Measurements from ENCODE around the gene ACSM4.
"Not testable (repeated sequence)": the region's sequence is repeated elsewhere in the genome, so short reads cannot be mapped to it uniquely, and the experiment has no call there.

The ACSM4 gene, protein sequence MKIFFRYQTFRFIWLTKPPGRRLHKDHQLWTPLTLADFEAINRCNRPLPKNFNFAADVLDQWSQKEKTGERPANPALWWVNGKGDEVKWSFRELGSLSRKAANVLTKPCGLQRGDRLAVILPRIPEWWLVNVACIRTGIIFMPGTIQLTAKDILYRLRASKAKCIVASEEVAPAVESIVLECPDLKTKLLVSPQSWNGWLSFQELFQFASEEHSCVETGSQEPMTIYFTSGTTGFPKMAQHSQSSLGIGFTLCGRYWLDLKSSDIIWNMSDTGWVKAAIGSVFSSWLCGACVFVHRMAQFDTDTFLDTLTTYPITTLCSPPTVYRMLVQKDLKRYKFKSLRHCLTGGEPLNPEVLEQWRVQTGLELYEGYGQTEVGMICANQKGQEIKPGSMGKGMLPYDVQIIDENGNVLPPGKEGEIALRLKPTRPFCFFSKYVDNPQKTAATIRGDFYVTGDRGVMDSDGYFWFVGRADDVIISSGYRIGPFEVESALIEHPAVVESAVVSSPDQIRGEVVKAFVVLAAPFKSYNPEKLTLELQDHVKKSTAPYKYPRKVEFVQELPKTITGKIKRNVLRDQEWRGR

GRCh38 chr12:7303772-7304171 lies at the start of gene ACSM4:
Gene ACSM4, plus strand, starts transcription at chr12:7304072. Its CDS starts 260 bp downstream, at chr12:7304332.
- DNase-seq = no peak

DNA sequence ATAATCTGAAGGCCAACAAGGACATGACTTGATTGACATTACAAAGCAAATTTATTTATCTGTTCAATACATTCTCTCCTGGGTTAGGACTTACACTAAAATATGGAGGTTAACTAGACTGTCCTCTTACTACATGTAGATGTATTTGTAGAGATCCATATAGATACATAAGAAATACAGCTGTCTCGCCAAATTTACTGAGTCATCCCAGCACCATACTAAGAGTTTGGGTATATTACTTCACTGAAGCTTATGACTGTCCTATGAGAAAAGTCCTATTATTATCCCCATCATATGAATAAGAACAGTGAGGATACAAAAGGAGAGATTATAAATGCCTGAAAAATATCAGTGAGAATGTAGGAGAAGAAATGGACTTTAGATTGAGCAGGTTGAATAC lies 44.8 kb upstream of the ACSM4 start:
- DNase-seq = no peak

GRCh38 chr12:7264538-7264937 lies 39.3 kb upstream of the ACSM4 start:
- DNase-seq = no peak

DNA sequence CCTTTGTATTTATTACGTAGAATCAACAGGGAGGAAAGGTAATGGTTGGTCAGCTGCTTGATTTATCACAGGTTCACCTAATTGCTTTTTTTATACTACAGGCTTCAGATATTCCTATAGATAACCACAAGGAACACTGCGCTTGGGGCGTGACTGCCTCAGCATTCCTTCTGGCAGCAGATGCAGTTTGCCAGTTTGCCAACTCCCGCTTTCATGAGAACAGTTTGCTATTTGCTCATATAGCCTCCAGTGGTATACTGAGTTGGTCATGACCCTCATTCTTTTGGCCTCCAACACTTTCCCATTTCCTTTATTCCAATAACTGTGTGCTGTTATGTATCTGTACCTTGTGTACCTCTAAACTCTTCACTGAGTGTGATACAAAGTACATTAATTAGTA lies 38.6 kb upstream of the ACSM4 start:
- no peak for DNase-seq

DNA sequence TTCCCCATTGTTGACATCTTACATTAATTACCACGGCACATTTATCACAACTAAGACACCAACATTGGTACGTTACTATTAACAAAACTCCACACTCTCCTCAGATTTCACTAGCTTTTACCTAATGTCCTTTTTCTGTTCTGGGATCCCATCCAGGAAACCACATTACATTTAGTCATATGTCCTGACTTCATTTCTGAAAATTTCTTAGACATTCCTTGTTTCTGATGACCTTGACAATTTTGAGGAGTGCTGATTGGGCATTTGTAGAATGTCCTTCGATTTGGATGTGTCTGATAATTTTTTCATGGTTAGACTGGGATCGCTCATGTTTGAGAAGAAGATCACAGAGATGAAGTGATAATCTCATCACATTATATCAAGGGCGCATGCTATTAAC lies 34.6 kb upstream of the ACSM4 start:
- no peak for DNase-seq

GRCh38 chr12:7271893-7272514 lies 31.9 kb upstream of the ACSM4 start:
- no peak for DNase-seq

DNA sequence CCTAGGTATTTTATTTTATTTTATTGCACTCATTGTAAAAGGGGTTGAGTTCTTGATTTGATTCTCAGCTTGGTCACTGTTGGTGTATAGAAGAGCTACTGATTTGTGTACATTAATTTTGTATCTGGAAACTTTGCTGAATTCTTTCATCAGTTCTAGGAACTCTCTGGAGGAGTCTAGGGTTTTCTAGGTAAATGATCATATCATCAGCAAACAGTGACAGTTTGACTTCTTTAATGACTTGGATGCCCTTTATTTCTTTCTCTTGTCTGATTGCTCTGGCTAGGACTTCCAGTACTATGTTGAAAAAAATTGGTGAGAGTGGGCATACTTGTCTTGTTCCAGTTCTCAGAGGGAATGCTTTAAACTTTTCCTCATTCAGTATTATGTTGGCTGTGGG lies 28.4 kb upstream of the ACSM4 start:
- DNase-seq = not testable (repeated sequence)

DNA sequence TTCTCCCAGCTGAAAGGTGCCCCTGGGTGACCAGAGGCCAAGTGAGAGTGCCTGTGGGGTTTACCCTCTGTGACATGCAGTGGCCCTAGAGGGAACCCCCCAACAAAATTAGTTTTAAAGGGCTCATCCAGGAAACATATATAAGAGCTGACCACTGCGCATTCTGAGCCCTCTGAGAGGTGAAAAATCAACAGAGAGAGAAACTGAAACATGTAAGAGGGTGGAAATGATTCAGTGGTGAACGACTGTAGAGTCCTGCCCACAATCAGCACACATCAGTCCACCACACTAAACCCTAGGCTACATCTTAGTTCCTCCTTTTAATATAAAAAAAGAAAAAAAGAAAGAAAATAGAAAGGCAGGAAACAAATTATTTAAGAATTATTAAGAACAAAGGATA lies 21.0 kb upstream of the ACSM4 start:
- no peak for DNase-seq

GRCh38 chr12:7289743-7290142 lies 14.1 kb upstream of the ACSM4 start:
- no peak for DNase-seq

DNA sequence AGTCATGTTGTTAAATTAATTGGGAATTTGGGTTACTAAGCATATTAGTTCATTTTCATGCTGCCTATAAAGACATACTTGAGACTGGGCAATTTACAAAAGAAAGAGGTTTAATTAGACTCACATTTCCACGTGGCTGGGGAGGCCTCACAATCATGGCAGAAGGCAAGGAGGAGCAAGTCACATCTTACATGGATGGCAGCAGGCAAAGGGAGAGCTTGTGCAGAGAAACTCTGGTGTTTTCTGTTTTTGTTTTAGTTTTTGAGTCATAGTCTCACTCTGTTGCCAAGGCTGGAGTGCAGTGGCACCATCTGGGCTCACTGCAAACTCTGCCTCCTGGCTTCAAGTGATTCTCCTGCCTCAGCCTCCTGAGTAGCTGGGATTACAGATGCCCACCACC lies 13.3 kb upstream of the ACSM4 start:
- not testable (repeated sequence) for DNase-seq

DNA sequence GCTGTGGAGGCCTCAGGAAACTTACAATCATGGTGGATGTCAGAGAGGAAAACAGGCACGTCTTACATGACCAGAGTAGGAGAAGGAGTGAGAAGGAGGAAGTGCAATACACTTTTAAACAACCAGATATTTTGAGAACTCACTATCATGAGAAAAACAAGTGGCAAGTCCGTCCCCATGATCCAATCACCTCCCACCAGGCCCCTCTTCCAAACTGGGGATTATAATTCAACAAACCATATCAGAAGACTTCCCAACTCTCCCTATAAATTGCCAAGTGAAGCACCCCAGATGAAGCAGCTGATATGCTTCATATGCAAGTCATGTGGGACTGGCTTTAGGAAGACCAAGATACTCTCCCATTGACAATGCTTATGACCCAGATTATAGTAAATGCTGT lies 11.6 kb upstream of the ACSM4 start:
- no peak for DNase-seq

- DNase-seq = no peak
Measured at GRCh38 chr12:7293670-7294069, 10.2 kb upstream of the ACSM4 start.

DNA sequence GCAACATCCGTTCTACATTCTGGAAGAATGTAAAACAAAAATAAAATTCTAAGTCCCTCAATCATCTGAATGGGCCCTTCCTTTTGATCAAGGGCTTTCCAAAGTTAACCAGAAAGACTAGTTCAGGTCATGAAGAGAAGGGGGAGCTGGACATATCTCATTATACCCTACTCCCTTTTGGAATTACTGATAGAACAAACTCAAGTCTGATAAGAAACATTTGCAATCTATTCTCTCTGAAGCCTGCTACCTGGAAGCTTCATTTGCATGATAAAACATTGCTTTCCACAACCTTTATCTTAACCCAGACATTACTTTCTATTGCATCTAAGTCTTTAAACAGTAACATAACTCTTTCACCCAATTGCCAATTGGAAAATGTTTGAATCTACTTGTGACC lies 8.3 kb upstream of the ACSM4 start:
- DNase-seq = no peak

DNA sequence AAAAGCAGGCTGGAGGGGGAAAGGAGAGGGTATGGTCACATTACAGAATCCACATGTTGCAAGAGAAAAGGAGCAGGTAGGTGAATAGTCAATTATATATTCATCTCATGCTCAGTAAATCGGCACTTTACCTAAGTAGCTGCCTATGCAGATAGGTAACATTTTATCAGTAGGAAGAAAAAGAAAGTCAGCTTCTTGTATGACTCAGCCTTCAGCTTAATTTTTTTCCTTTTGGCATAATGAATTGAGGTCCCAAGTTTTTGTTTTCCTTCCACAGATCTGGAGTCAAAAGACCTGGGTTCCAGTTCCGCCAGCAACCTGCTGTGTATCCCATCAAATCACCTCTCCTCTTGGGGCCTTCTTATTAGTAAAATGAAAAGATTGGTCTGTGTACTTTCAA lies 6.0 kb upstream of the ACSM4 start:
- DNase-seq = no peak

DNA sequence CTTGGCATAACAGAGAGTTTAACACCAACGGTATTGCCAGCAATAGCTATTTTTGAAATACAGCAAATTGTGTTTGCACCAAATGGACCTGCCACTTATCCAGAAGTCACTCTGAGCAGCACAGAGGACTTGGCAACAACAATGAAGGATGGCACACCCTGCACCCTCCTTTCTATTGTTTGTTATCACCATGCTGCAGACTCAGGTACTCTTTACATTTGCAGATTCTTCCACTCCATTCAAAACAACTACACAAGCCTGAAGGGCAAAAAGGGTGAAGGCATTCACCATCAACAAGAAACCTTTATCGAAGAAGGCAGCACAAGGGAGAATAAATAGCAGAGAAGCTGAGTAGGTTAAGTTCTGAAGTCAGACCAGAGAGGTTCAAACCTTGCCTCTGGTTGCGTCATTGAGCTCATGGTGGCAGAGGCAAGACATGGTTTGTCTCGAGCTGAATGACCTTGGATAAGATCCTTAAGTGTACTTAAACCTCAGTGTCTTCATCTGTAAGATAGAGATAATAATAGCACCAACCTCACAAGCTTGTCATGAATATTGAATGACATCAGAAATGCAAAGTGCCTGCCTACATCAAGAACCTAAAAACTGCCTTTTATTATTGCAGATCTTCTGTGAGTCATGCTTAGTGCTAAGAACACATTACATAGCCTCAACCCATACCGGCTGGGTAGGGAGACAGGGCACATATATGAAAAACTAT lies 1.4 kb upstream of the ACSM4 start:
- DNase-seq = no peak

GRCh38 chr12:7303230-7303629 lies 642 bp upstream of the ACSM4 start:
- no peak for DNase-seq

DNA sequence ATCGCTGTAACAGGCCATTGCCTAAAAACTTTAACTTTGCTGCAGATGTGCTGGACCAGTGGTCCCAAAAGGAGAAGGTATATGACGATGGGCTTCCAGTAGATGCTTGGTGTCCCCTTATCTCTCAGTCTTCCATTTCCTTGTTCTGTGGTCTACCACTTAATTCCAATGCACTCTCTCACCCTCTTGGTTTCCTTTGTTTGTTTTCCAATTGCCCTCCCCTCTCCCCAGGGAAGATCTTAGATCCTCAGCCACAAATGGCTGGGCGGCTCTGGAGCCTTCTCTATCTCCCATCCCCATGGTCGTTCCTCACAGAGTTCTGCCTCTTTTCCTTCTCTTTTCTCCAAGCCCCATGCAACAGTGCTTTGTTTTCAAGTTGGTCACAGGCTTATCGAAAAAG lies 584 bp downstream of the ACSM4 start:
- DNase-seq = no peak

- no peak for DNase-seq
Measured at GRCh38 chr12:7310070-7310469, 6.2 kb downstream of the ACSM4 start.

GRCh38 chr12:7319930-7320329 lies 16.1 kb downstream of the ACSM4 start:
- DNase-seq = no peak

DNA sequence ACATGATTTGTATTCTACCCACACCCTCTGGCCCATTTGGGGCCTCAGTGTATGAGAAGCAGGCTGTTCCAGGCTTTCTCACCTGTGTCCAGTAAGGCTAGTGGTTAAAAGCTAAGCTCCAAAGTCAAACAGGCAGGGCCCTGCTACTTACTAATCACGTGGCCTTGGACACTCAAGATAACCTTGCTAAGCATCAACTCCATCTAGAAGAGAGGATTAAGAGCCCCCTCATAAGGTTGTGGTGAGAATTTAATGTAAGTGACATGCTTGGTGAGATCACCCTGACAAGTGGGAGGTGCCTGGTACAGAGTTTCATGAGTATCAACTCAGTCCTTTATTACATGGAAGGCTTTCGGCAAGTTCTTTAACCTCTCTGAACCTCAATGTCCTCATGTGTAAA lies 17.8 kb downstream of the ACSM4 start:
- DNase-seq = no peak

- DNase-seq = no peak
Measured at GRCh38 chr12:7322599-7322998, 18.7 kb downstream of the ACSM4 start.

GRCh38 chr12:7324176-7324575 lies 20.3 kb downstream of the ACSM4 start:
- no peak for DNase-seq

DNA sequence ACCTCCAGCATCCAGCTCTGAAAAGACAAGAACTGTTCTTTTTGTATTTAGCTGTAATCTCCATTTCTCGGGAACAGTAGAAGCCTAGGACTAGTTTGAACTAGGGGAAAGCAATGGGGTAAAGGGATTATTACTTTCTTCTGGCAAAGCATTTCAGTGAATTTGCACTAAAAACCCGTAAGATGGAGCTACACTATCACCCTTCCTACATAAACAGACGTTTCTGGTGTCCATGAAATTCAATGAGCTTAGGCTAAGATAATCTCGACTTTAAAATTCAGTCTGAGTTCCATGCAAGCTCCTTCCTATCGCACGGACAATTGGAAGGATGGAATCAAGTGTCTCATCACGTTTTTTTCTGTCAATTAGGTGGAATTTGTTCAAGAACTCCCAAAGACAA lies 24.0 kb downstream of the ACSM4 start:
- no peak for DNase-seq

DNA sequence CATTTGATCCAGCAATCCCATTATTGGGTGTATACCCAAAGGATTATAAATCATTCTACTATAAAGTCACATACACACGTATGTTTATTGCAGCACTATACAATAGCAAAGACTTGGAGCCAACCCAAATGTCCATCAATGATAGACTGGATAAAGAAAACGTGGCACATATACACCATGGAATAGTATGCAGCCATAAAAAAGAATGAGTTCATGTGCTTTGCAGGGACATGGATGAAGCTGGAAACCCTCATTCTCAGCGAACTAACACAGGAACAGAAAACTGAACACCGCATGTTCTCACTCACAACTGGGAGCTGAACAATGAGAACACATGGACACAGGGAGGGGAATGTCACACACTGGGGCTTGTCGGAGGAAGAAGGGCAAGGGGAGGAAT lies 33.9 kb downstream of the ACSM4 start:
- DNase-seq = not testable (repeated sequence)

All from cerebellar nuclear complex (tissue), 1 donor.